GM18909 (cell line): Measurements from ENCODE around the gene HBM.
"Not testable (repeated sequence)": the region's sequence is repeated elsewhere in the genome, so short reads cannot be mapped to it uniquely, and the experiment has no call there.

ENCODE experiments used
- ATAC-seq: cut with Tn5 transposase; IDR thresholded peaks from one replicate; pipeline ENCODE4 v1.9.1; 2021; ENCODE audit warnings: mild to moderate bottlenecking; ENCODE audit not compliant: unreplicated experiment, poor library complexity

HBM gene

GRCh38 chr16:166375-167121 lies 770 bp downstream of the HBM start:
- ATAC-seq, result no peak

GRCh38 chr16:167122-167690 lies 1.4 kb downstream of the HBM start:
- no peak for ATAC-seq

GRCh38 chr16:168424-168823 lies 2.6 kb downstream of the HBM start:
- ATAC-seq, result no peak

GRCh38 chr16:169014-169413 lies 3.2 kb downstream of the HBM start:
- ATAC-seq, result no peak

GRCh38 chr16:170088-170507 lies 4.3 kb downstream of the HBM start:
- ATAC-seq, result not testable (repeated sequence)

- ATAC-seq, result no peak
Measured at GRCh38 chr16:170788-171187, 5.0 kb downstream of the HBM start.

GRCh38 chr16:172374-172941 lies 6.7 kb downstream of the HBM start, which contains the start of gene HBA2:
Gene HBA2, plus strand, starts transcription at chr16:172876. Its CDS starts 37 bp downstream, at chr16:172913.
- ATAC-seq, result not testable (repeated sequence)

- not testable (repeated sequence) for ATAC-seq
Measured at GRCh38 chr16:173211-173854, 7.6 kb downstream of the HBM start.

GRCh38 chr16:173928-174769 lies 8.4 kb downstream of the HBM start:
- not testable (repeated sequence) for ATAC-seq

- ATAC-seq, result no peak
Measured at GRCh38 chr16:175011-175949, 9.5 kb downstream of the HBM start.

- not testable (repeated sequence) for ATAC-seq
Measured at GRCh38 chr16:176006-176405, 10.2 kb downstream of the HBM start.

- not testable (repeated sequence) for ATAC-seq
Measured at GRCh38 chr16:176477-177382, 11.0 kb downstream of the HBM start, which contains the start of gene HBA1. Gene HBA1, plus strand, starts transcription at chr16:176680. Its CDS starts 37 bp downstream, at chr16:176717.

- no peak for ATAC-seq
Measured at GRCh38 chr16:177394-177822, 11.6 kb downstream of the HBM start.

- ATAC-seq, result no peak
Measured at GRCh38 chr16:177981-178667, 12.3 kb downstream of the HBM start.

- ATAC-seq, result no peak
Measured at GRCh38 chr16:178668-179015, 12.9 kb downstream of the HBM start.

- ATAC-seq, result no peak
Measured at GRCh38 chr16:179211-180092, 13.7 kb downstream of the HBM start.
